Measurements from ENCODE around the gene TMEM154. TPM values are rescaled to one million over a fixed set of nuclear protein-coding genes. Genes with fewer than 3 reads are reported as not detected.

The TMEM154 gene
- total and polyA plus RNA-seq, 8 donors, result 1.5 to 21.9 (median 2.5) TPM

- ATAC-seq, result peak; percentile 99
- intact Hi-C loops (cut with DNase I), result no loop called here
Measured at GRCh38 chr4:152613841-152614721, 65.7 kb downstream of the TMEM154 start.

DNA sequence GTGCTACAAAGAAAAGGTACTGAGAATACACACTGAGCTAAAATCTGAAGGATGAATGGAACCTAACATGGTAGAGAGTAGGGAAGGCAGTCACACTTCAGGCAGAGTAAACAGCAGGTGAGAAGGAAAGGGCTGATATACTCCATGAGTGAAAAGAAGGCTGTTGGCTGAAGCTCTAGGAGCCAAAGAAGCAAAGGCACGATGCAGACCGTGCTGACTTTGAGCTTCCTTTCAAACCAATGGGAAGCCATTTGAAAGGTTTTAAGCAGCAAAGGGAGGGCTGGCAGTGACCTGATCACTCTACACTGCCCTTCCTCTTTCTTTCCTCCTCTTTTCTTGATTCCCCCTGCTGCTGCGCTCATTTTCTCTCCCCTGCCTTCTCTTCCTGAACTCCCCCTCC, 66.4 kb downstream of the TMEM154 start:
- no peak for TF ChIP-seq CTCF (IDR thresholded peaks at IDR 0.05)

More at GRCh38 chr4:152613841-152614721, 65.7 kb downstream of the TMEM154 start:
- H3K9me3 ChIP-seq, result no peaks in the 10 kb centered on the region
- no peak overlapping the region for H3K4me3 ChIP-seq
- H3K27me3 ChIP-seq, result no peaks in the 10 kb centered on the region
- H3K4me1 ChIP-seq, result no peaks in the 10 kb centered on the region
- H3K36me3 ChIP-seq, result no peaks in the 10 kb centered on the region
- TF ChIP-seq CTCF (IDR thresholded peaks at IDR 0.05), result no peak
- DNase-seq, result peak in 1 of 4 donors; percentile 76
- H3K27ac ChIP-seq, result no peak overlapping the region

DNA sequence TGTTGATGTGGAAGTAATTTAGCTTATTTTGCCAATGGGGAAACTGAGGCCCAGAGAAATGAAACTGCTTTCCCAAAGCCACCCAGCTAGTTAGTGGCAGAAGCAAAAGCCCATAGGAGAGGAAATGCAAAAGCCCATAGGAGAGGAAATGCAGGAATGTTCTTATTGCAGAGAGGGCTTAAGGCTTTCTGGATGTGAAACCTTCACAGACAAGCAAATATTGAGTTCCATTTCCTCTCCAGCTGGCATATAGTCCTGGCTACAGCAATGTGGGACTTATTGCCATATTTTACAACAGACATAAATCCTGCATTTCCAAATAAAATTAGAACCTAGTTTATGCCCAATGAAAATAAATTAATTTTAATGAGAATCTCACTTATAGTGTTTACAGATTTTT, 69.7 kb downstream of the TMEM154 start:
- ATAC-seq, result no peak
- DNase-seq, result no peak
- intact Hi-C loops (cut with DNase I), result no loop called here
- Histone ChIP-seq H3K27ac (no peak overlapping the region), H3K9me3 (no peaks in the 10 kb centered on the region), H3K36me3 (no peaks in the 10 kb centered on the region), H3K27me3 (no peaks in the 10 kb centered on the region), H3K4me3 (no peak overlapping the region), H3K4me1 (no peaks in the 10 kb centered on the region)
- TF ChIP-seq CTCF (IDR thresholded peaks at IDR 0.05), result no peak

More for the DNA sequence above, 66.4 kb downstream of the TMEM154 start:
- Histone ChIP-seq H3K9me3 (no peaks in the 10 kb centered on the region), H3K27me3 (no peaks in the 10 kb centered on the region), H3K4me1 (no peaks in the 10 kb centered on the region), H3K36me3 (no peaks in the 10 kb centered on the region), H3K27ac (no peak overlapping the region), H3K4me3 (no peak overlapping the region)
- intact Hi-C loops (cut with DNase I), result no loop called here
- DNase-seq (no peak), ATAC-seq (no peak)

GRCh38 chr4:152609481-152609880, 70.3 kb downstream of the TMEM154 start:
- no peaks in the 10 kb centered on the region for H3K27me3 ChIP-seq
- intact Hi-C loops (cut with DNase I), result no loop called here
- DNase-seq, result no peak

More at GRCh38 chr4:152609481-152609880, 70.3 kb downstream of the TMEM154 start:
- Histone ChIP-seq H3K4me1 (no peaks in the 10 kb centered on the region), H3K36me3 (no peaks in the 10 kb centered on the region), H3K9me3 (no peaks in the 10 kb centered on the region), H3K4me3 (no peak overlapping the region), H3K27ac (no peak overlapping the region)
- no peak for TF ChIP-seq CTCF (IDR thresholded peaks at IDR 0.05)
- ATAC-seq, result no peak

Data from left lung (tissue), 10 donors.